EH (cell line): ENCODE results near the gene RPS24.
A peak's percentile ranks its signal among the peaks of the same experiment; 100 is the strongest.
"Not testable (repeated sequence)": the region's sequence is repeated elsewhere in the genome, so short reads cannot be mapped to it uniquely, and the experiment has no call there.

Source experiments
- DNase-seq: peaks from one replicate; pipeline ENCODE4 v3.0.0-alpha.2; 2015; ENCODE audit warnings: low read depth

RPS24 gene

DNA sequence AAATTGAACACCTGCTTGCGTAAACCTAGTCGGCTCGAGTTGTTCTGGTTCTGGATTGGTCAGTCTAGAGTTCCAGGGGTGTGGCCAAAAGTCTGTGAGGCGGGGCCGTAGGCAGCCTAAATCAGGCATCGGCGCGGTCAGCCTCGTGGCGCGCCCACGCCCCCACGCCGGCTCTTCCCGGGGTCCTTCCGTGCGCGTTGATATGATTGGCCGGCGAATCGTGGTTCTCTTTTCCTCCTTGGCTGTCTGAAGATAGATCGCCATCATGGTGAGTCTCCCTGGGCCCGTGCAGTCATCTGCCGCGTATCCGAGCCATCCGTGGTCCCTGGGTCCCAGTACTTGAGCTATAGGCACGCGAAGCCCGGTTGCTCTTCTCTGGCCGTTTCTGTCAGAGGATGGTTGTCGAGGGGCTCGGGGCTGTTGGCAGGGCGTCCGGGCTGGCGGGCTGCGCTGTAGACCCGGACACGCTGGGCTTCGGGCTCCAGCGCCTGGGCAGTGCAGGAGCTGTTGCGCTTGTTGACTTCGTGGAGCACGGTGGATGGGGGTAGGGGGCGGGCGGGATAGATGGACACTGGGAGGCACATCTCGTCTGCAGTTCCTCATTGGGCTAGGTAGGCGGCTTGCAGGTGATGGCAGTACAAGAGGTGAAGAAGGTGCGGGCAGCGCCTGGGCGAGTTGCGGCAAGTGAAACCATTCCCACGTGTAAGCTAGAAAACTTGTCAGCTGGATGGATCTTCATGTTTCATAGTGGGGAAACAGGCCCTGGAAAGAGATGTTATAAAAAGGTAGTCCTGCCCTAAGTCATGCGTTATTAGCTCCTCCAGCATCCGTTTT lies at the start of gene RPS24:
Gene RPS24, plus strand, starts transcription at position 227 of the 834 bp plus-strand sequence. Its CDS starts 39 bp downstream, at position 266.
- DNase-seq, result peak; percentile 97

- no peak for DNase-seq
Observed at GRCh38 chr10:77984986-77985385, 48.7 kb upstream of the RPS24 start.

- DNase-seq, result no peak
Observed at GRCh38 chr10:77987671-77988255, 45.9 kb upstream of the RPS24 start.

GRCh38 chr10:77989081-77989724 lies 44.5 kb upstream of the RPS24 start:
- no peak for DNase-seq

DNA sequence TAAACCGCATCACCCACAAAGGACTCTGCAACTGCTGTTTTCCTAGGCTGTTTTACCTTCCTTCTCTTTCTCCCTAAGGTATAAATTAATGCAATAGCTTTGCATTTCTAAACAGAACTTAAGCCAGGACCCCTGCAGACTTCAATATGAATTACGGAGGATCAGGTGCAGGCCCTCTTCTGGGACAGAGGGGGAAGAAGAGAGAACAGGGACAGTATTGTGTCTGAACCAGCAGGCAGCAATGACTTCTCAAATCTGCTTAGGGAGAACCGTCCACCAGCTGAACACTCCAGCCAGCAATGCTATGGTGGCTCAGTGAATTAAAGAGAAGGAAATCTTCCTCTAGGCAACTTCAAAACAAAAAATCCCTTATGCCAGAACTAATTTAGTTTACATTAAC lies 40.0 kb upstream of the RPS24 start:
- DNase-seq, result no peak

DNA sequence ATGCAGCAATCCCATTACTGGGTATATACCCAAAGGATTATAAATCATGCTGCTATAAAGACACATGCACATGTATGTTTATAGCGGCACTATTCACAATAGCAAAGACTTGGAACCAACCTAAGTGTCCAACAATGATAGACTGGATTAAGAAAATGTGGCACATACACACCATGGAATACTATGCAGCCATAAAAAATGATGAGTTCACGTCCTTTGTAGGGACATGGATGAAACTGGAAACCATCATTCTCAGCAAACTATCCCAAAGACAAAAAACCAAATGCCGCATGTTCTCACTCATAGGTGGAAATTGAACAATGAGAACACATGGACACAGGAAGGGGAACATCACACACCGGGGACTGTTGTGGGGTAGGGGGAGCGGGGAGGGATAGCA lies 34.9 kb upstream of the RPS24 start:
- DNase-seq, result not testable (repeated sequence)

GRCh38 chr10:78000206-78000605 lies 33.5 kb upstream of the RPS24 start:
- DNase-seq, result no peak

- DNase-seq, result no peak
Observed at GRCh38 chr10:78000956-78001472, 32.6 kb upstream of the RPS24 start.

- no peak for DNase-seq
Observed at GRCh38 chr10:78002541-78003288, 30.9 kb upstream of the RPS24 start.

- DNase-seq, result peak; percentile 6
Observed at GRCh38 chr10:78004215-78005026, 29.2 kb upstream of the RPS24 start.

- DNase-seq, result no peak
Observed at GRCh38 chr10:78007172-78007571, 26.5 kb upstream of the RPS24 start.

DNA sequence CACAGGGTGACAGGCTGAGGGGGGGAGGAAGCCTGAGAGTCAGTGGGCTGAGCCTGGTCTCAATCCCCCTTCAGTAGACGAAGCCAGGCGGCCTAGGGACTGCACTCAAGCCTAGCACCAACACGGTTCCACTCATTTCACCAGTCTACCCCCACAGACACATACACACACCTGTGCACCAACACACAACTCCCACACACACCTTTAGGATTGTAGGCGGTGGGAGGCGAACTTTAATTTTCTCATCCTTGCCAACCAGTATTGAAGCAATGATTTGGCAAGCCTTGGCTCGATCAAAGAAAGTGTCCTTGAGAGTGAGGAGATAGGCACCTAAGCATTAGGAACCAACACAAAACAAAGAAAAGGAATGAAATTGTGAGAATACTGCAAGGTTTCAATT lies 24.0 kb upstream of the RPS24 start:
- no peak for DNase-seq

- no peak for DNase-seq
Observed at GRCh38 chr10:78010278-78010677, 23.4 kb upstream of the RPS24 start.

GRCh38 chr10:78011065-78011464 lies 22.6 kb upstream of the RPS24 start:
- no peak for DNase-seq

- DNase-seq, result no peak
Observed at GRCh38 chr10:78013564-78013963, 20.1 kb upstream of the RPS24 start.

GRCh38 chr10:78015546-78015945 lies 18.1 kb upstream of the RPS24 start:
- no peak for DNase-seq

DNA sequence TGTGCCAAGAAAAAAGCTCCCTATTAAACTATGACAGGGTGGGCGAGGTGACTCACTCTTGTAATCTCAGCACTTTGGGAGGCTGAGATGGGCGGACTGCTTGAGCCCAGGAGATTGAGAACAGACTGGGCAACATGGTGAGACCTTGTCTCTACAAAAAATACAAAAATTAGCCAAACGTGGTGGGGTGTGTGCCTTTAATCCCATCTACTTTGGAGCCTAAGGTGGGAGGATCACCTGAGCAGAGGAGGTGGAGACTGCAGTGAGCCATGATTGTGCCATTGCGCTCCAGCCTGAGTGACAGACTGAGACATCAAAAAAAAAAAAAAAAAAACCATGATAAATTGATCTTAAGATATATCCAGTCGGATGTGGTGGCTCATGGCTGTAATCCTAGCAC lies 15.8 kb upstream of the RPS24 start:
- no peak for DNase-seq

DNA sequence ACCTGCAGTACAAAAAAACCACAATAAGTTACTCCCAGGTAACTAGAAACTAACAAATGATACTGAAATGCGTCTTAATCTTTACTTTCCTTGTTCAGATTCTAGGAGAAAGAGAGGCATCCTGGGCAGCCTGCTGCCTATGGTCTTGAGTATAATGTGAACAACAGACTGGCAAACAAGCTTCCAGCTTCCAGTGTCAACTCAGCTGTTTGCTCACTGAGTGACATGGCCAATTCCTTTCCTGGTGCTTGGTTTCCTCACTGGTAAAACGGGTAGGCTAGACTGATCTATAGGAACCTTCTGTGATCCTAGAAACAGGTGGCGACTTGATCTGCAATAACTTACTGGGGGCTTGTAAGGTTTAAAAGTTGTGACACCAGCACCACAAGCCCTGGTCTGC lies 14.4 kb upstream of the RPS24 start:
- no peak for DNase-seq

DNA sequence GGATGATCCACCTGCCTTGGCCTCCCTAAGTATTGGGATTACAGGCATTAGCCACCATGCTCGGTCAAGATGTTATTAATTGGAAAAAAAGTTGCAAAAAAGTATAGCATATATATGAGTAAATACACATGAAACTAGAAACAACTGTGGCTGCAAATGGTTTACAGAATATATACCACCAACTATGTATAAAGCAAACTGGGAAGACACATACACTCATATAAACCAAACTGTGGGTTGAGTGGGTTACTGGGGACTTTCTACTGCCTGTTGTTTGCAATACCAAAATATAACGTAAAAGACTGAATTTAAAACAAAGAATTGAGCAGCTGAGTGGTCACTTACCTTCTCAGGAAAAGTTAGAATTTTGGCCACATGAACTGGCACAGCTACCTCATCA lies 12.5 kb upstream of the RPS24 start:
- no peak for DNase-seq

DNA sequence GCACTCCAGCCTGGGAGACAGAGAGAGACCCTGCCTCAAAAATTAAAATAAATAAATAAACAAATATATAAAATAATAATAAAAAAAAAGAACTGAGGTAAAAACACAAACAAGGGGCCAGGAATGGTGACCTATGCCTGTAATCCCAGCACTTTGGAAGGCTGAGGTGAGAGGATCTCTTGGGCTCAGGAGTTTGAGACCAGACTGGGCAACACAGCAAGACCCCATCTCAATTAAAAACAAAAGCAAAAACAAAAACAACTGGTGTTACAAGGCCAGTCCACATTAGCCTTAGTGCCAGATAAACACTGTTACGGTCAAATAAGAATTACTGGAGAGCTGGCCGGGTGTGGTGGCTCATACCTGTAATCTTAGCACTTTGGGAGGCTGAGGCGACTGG lies 9.9 kb upstream of the RPS24 start:
- DNase-seq, result no peak

DNA sequence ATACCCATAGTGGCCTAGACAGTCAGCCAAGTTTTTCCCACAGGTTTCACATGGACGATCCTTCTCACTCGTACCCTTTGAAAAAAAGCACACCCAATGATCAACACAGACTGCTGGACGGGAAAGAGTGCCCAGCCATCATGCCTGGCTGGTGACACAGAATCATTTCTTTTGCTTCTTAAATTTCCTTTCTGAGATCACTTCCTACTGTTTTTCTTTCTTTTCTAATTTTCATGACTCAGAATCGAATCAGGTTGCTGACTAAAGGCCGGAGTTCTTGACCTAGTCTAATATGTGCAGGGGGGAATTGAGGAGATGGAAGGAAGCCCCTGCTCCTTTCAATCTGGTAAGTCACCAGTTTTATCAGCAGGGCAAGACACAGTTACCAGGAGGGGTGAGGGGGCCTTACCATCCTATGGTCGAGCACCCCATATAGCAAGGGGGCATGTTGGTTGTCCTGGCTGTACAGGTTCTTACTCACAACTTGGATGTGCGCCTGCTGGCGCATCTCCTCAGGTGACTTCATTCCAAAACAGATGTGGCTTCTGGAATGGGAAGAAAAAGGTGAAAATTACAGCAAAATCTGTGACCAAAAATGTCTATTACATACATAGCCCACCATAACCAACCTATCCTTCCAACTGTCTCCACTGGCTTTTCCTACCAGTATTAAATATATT lies 7.8 kb upstream of the RPS24 start:
- peak; percentile 64 for DNase-seq
